Measurements from ENCODE around the gene SDHA. TPM values are rescaled to one million over a fixed set of nuclear protein-coding genes. Genes with fewer than 3 reads are reported as not detected.

SDHA gene
- total and polyA plus RNA-seq, 2 donors (not counting 1 experiment from before 2014, with no cell fraction given) = 77.2 to 137 TPM

DNA sequence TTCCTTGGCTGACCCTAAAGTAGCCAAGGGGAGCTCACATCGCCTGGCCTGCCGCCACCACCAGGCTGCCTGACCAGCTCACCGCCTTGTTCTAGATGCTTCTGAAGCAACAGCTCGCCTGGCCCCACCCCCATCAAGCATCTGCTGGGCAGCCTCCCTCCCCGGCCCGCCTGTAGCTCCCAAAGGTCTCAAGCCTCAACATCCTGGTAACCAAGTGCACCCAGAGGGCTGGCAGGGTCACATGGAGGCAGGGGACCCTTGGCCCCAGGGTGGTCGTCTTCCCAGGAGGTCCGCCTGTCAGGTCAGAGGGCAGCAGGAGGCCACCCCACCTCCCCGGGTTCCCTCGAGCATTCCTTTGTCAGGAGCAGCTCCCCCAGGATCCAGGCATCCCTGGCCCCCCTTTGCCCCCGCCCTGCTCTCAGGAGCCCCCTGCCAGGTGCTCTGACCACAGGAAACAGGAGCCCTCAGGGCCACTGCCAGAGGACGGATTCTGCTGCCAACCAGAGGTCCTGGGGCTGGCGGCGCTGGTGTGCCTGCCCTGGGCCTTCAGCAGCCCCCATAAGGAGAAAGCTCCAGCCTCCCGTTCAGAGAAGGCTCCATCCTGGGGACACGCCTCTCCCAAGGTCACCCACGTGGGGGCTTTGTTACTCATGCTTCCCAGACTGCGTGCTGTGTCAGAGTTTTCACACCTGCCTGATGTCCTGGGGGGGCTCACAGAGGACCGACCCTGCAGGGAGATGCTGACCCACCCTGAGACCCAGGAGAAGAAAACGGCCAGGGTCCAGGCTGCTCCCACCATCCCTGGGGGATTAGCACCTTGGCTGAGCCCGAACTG lies 30.3 kb upstream of the SDHA start:
- ATAC-seq (ENCODE audit: low read depth) (no peak), DNase-seq (peak; percentile 26)
- intact Hi-C loops (cut with micrococcal nuclease) = loop anchor here (1.0 kb wide), 2 partner anchors 30 to 243 kb away; partner anchors contain the start of genes CCDC127 and SDHA
- H3K27ac ChIP-seq (ENCODE audit: low read length in 2 of 2) = no peak overlapping the region
- H3K79me2 ChIP-seq (ENCODE audit: control insufficient read depth, insufficient read depth, low read length) = no peaks in the 10 kb centered on the region
- Mint-ChIP-seq H3K27me3 (peaks cover 16% of the 10 kb centered on the region), H3K4me3 (peak overlapping the region; percentile 56), H3K4me1 (peaks cover 21% of the 10 kb centered on the region), H3K27ac (no peak overlapping the region), H3K9me3 (ENCODE audit: insufficient read depth) (no peaks in the 10 kb centered on the region)
- H4K20me1 ChIP-seq (ENCODE audit: control insufficient read depth, insufficient read depth, low read length, poor library complexity, severe bottlenecking) = no peaks in the 10 kb centered on the region
- H3K9ac ChIP-seq (ENCODE audit: low read length) = no peak overlapping the region
- no peaks in the 10 kb centered on the region for H3K36me3 ChIP-seq (replicated peaks in 1 of 2; ENCODE audit: control extremely low read depth in 1 of 2, control insufficient read depth in 1 of 2, extremely low read depth in 1 of 2, insufficient read depth in 2 of 2, low read length in 1 of 2)
- 80% methylated on average over 20 of the region's 21 CpGs for WGBS (ENCODE audit: insufficient coverage)
- peaks cover 0 to 29% (median 2%) of the 10 kb centered on the region in 4 experiments for H3K27me3 ChIP-seq (replicated peaks in 1 of 4; ENCODE audit: control extremely low read depth in 1 of 4, control insufficient read depth in 3 of 4, insufficient read depth in 4 of 4, low read length in 3 of 4)
- H2AFZ ChIP-seq (ENCODE audit: insufficient read depth, low read depth, low read length, poor library complexity, severe bottlenecking) = peak overlapping the region; percentile 43
- TF ChIP-seq, protein P1, sequence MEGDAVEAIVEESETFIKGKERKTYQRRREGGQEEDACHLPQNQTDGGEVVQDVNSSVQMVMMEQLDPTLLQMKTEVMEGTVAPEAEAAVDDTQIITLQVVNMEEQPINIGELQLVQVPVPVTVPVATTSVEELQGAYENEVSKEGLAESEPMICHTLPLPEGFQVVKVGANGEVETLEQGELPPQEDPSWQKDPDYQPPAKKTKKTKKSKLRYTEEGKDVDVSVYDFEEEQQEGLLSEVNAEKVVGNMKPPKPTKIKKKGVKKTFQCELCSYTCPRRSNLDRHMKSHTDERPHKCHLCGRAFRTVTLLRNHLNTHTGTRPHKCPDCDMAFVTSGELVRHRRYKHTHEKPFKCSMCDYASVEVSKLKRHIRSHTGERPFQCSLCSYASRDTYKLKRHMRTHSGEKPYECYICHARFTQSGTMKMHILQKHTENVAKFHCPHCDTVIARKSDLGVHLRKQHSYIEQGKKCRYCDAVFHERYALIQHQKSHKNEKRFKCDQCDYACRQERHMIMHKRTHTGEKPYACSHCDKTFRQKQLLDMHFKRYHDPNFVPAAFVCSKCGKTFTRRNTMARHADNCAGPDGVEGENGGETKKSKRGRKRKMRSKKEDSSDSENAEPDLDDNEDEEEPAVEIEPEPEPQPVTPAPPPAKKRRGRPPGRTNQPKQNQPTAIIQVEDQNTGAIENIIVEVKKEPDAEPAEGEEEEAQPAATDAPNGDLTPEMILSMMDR (IDR thresholded peaks at IDR 0.05) = no peak
- no peak for TF ChIP-seq EZH2 (IDR thresholded peaks at IDR 0.05; ENCODE audit: borderline replicate concordance, insufficient read depth, low read depth, low read length, poor library complexity, severe bottlenecking)
- H3K4me2 ChIP-seq (replicated peaks; ENCODE audit: low read depth, low read length, poor library complexity, severe bottlenecking) = peak overlapping the region; percentile 62
- CTCF ChIA-PET = interaction anchor here (0.6 to 2.6 kb wide), 13 partner anchors 9 to 717 kb away, joined by 3 to 19 read pairs (median 4); partner anchors contain the start of genes AHRR, CCDC127 and SDHA
- H3K9me3 ChIP-seq (ENCODE audit: control extremely low read depth in 1 of 3, control insufficient read depth in 2 of 3, insufficient read depth in 1 of 3, low read length in 2 of 3) = no peaks in the 10 kb centered on the region
- no peak overlapping the region for H3K4me3 ChIP-seq (ENCODE audit: control extremely low read depth in 1 of 5, extremely low read depth in 1 of 5, insufficient read depth in 1 of 5, low read depth in 2 of 5, low read length in 4 of 5)
- H3K4me1 ChIP-seq (ENCODE audit: control insufficient read depth in 2 of 2, insufficient read depth in 2 of 2, low read length in 2 of 2) = peaks cover 16 to 19% of the 10 kb centered on the region in 2 donors
- POLR2A ChIA-PET = no interaction called here

Data from B cell (primary cell).